Epithelial cell of proximal tubule (primary cell): ENCODE measurements around the gene SLC37A4. TPM values are rescaled to one million over a fixed set of nuclear protein-coding genes. Genes with fewer than 3 reads are reported as not detected.
A peak's percentile ranks its signal among the peaks of the same experiment; 100 is the strongest.

Source experiments
- DNase-seq: peaks from one replicate; pipeline ENCODE4 v3.0.0-alpha.2; 2011; ENCODE audit warnings: low read depth
- H3K4me3 ChIP-seq: 2 replicates; pipeline ENCODE4 v1.5.1; 2011; ENCODE audit warnings: low read depth, mild to moderate bottlenecking, low read length
- total RNA-seq: library from RNA; depleted of rRNA; stranded (reverse); fragments of >200 nt; gene quantifications from 2 replicates; pipeline ENCODE4 v1.2.3, GENCODE V29; 2015
- TF ChIP-seq, protein P1 (sequence below): conservative IDR thresholded peaks from 2 replicates; pipeline ENCODE4 v1.5.1; 2012; ENCODE audit warnings: low read depth, mild to moderate bottlenecking, low read length

The SLC37A4 gene
- total RNA-seq, 1 donor from 2014 or later, result 59.2 TPM

DNA sequence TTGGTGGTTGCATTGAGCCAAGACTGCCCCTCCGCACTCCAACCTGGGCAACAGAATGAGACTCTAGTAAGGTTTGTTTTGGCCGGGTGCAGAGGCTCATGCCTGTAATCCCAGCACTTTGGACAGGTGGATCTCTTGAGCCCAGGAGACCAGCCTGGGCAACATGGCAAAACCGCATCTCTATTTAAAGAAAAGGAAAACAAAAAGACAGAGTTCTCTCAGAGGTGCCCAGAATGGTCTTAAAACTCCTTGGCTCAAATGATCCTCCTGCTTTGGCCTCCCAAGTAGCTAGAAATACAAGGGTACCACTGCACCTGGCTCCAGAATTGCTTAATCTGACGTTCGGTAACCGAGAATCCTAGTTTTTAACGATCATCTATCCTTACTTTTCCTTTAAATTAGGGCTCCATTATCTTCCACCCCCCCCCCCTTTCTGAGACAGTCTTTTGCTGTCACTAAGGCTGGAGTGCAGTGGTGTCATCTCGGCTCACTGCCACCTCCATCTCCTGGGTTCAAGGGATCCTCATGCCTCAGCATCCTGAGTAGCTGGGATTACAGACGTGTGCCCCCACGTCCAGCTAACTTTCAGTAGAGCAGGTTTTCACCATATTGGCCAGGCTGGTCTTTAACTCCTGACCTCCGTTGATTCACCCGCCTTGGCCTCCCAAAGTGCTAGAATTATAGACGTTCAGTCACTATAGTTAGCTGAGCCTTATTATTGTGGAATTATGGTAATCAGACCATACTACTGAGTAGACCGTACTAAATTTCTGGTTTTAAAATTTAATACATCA lies 14.3 kb downstream of the SLC37A4 start:
- peak overlapping the region; percentile 88 for H3K4me3 ChIP-seq
- TF ChIP-seq, protein P1, sequence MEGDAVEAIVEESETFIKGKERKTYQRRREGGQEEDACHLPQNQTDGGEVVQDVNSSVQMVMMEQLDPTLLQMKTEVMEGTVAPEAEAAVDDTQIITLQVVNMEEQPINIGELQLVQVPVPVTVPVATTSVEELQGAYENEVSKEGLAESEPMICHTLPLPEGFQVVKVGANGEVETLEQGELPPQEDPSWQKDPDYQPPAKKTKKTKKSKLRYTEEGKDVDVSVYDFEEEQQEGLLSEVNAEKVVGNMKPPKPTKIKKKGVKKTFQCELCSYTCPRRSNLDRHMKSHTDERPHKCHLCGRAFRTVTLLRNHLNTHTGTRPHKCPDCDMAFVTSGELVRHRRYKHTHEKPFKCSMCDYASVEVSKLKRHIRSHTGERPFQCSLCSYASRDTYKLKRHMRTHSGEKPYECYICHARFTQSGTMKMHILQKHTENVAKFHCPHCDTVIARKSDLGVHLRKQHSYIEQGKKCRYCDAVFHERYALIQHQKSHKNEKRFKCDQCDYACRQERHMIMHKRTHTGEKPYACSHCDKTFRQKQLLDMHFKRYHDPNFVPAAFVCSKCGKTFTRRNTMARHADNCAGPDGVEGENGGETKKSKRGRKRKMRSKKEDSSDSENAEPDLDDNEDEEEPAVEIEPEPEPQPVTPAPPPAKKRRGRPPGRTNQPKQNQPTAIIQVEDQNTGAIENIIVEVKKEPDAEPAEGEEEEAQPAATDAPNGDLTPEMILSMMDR, result no peak
- DNase-seq, result no peak

DNA sequence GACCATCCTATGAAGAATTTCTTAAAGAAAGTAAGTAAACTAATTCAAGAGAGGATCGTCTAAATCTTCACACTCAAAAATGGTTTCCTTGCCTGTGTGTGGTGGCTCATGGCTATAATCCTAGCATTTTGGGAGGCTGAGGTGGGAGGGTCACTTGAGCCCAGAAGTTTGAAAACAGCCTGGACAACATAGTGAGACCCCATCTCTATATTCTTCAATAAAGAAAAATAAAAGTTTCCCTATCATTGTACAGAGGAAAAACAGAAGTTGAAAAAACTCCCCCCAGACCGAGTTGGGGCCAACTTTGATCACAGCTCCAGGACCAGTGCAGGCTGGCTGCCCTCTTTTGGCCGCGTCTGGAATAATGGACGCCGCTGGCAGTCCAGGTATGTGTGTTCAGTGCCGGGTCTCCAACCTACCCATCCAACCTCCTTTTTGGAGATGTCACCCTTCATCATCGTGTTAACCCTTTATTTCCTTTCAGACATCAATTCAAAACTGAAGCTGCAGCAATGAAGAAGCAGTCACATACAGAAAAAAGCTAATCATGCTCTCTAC lies 15.5 kb downstream of the SLC37A4 start:
- H3K4me3 ChIP-seq, result no peak overlapping the region
- TF ChIP-seq, protein P1, result peak; percentile 54
- DNase-seq, result no peak

DNA sequence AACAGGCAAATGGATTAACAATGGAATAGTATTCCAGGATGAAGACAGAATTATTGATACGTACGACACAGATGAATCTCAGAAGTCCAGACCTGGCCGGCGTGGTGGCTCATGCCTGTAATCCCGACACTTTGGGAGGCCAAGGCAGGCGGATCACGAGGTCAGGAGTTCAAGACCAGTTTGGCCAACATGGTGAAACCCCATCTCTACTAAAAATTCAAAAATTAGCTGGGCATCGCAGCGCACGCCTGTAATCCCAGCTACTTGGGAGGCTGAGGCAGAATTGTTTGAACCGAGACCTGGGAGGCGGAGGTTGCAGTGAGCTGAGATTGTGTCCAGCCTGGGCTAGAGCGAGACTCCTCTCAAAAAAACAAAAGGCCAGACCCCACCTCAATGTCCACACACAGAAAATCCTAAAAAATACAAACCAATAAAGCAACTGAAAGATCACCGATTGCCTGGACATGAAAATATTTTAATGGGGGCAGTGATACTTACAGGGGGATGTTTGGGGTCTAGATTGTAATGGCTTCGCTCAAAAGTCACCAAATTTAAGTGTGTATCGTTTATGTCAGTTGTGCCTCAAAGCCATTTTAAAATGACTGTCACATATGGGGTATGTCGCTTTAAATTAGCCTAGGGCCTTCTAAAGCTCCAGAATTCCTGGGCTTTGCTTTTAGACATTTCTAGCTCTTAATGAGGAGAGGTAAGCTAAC lies 16.3 kb downstream of the SLC37A4 start:
- DNase-seq, result no peak
- H3K4me3 ChIP-seq, result no peak overlapping the region
- TF ChIP-seq, protein P1, result no peak

DNA sequence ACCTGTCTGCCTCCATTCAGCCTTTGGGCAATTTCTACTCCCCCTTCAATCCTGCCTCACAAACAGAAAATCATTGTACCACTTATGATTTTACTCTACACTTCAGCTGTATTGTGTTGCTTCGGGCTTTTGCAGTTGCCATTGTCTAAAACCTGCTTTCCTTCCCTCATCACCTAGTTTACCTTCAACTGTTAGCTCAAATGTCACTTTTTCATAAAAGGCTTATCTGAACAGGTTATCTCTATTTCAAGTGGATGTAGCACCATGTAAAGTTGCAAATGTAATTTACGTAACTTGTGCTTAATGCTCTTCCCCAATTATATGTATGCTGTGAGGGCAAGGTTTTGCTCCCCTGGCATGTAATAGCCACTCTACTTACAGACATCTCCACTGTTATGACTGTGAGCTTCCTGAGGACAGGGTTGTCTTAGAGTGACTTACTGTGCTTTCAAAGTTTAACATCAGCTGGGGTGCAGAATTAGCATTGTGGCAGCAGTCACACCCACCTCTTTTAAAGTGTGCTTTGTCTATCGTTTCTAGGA lies 18.0 kb downstream of the SLC37A4 start:
- no peak for DNase-seq
- TF ChIP-seq, protein P1, result no peak
- no peak overlapping the region for H3K4me3 ChIP-seq

DNA sequence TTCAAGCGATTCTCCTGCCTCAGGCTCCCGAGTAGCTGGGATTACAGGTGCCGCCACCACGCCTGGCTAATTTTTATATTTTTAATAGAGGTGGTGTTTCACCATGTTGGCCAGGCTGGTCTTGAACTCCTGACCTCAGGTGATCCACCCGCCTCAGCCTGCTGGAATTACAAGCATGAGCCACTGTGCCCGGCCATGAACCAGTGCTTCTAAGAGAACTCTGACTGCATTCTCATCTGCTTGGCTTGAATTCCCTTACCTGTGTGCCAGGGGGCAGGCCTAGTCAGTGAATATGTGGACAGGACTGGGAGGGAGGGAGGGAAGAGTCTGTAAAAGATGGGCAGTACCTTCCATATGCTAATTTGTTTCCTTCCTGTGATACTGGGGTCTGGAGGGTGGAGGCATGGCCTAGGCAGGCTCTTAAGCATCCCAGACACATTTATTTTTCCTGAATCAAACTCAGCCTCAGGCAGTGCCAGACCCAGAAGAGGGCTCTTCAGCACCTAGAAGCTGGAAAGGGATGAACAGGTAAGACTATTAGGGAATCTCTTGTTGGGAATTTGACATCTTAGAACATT lies 19.1 kb downstream of the SLC37A4 start:
- H3K4me3 ChIP-seq, result no peak overlapping the region
- TF ChIP-seq, protein P1, result peak; percentile 6

DNA sequence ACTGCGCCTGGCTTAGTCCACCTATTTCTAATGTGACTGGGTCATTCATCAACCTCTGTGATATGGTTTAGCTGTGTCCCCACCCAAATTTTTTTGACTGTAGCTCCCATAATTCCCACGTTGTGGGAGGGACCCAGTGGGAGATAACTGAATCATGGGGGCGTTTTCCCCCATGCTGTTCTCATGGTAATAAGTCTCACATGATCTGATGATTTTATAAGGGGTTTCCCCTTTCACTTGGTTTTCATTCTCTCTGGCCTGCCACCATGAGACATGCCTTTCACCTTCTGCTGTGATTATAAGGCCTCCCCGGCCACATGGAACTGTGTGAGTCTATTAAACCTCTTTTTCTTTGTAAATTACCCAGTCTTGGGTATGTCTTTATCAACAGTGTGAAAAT lies 24.0 kb downstream of the SLC37A4 start:
- no peak overlapping the region for H3K4me3 ChIP-seq
- TF ChIP-seq, protein P1, result no peak
- no peak for DNase-seq

More for the DNA sequence above, 19.1 kb downstream of the SLC37A4 start:
- DNase-seq, result no peak
